Keratinocyte (primary cell): ENCODE data around the gene CD109. TPM values are rescaled to one million over a fixed set of nuclear protein-coding genes. Genes with fewer than 3 reads are reported as not detected.

ENCODE experiments used
- DNase-seq: peaks from one replicate; pipeline ENCODE4 v3.0.0-alpha.2; 2011; ENCODE audit warnings: low read depth, missing footprints, low spot score
- FAIRE-seq: peaks from 2 replicates; lab custom pipeline; 2011; peaks lifted over from hg19 to GRCh38; lab: Jason Lieb, UNC
- H2AFZ ChIP-seq: 2 replicates; pipeline ENCODE4 v1.6.0; 2012; ENCODE audit warnings: low read length, control low read depth, inconsistent platforms; ENCODE audit not compliant: control insufficient read depth
- H3K27ac ChIP-seq: 2 replicates; pipeline ENCODE4 v1.5.1; 2011; ENCODE audit warnings: low read length; ENCODE audit not compliant: control insufficient read depth, insufficient read depth
- H3K27me3 ChIP-seq: 3 replicates; pipeline ENCODE4 v1.6.0; 2011; ENCODE audit warnings: low read length; ENCODE audit not compliant: control insufficient read depth, insufficient read depth; ENCODE audit errors: extremely low read depth
- H3K36me3 ChIP-seq, 2 experiments: 2 replicates in 1 of 2; 3 replicates in 1 of 2; pipeline ENCODE4 v1.5.1; 2011; ENCODE audit warnings: low read length in 2 of 2, mild to moderate bottlenecking in 1 of 2; ENCODE audit not compliant: control insufficient read depth in 2 of 2, insufficient read depth in 2 of 2; ENCODE audit errors: extremely low read depth in 1 of 2
- H3K4me1 ChIP-seq: 3 replicates; pipeline ENCODE4 v1.5.1; 2011; ENCODE audit warnings: low read length; ENCODE audit not compliant: control insufficient read depth, insufficient read depth; ENCODE audit errors: extremely low read depth
- H3K4me2 ChIP-seq: 3 replicates; pipeline ENCODE4 v1.6.0; 2011; ENCODE audit warnings: low read depth, low read length; ENCODE audit not compliant: control insufficient read depth, insufficient read depth; ENCODE audit errors: extremely low read depth
- H3K4me3 ChIP-seq, 3 experiments: fragments of 200-600 bp in 1 of 3; sonication (generic) in 1 of 3; 2 replicates in 2 of 3; 3 replicates in 1 of 3; pipeline ENCODE4 v1.5.1; 2011 to 2016; ENCODE audit warnings: low read length in 3 of 3, mild to moderate bottlenecking in 3 of 3, control low read depth in 2 of 3, inconsistent platforms in 1 of 3, low read depth in 1 of 3, mixed read lengths in 1 of 3, mixed run types in 1 of 3, moderate library complexity in 1 of 3; ENCODE audit not compliant: control insufficient read depth in 2 of 3, insufficient read depth in 2 of 3; ENCODE audit errors: extremely low read depth in 1 of 3
- H3K79me2 ChIP-seq: 2 replicates; pipeline ENCODE4 v1.6.0; 2012; ENCODE audit warnings: low read length; ENCODE audit not compliant: control insufficient read depth, insufficient read depth
- H3K9ac ChIP-seq: 3 replicates; pipeline ENCODE4 v1.6.0; 2011; ENCODE audit warnings: low read length; ENCODE audit not compliant: control insufficient read depth, insufficient read depth; ENCODE audit errors: extremely low read depth
- H3K9me1 ChIP-seq: 3 replicates; pipeline ENCODE4 v1.6.0; 2011; ENCODE audit warnings: low read length; ENCODE audit not compliant: control insufficient read depth, insufficient read depth; ENCODE audit errors: extremely low read depth
- H3K9me3 ChIP-seq: 2 replicates; pipeline ENCODE4 v1.5.1; 2012; ENCODE audit warnings: low read depth, low read length; ENCODE audit not compliant: control insufficient read depth
- H4K20me1 ChIP-seq: 3 replicates; pipeline ENCODE4 v1.6.0; 2011; ENCODE audit warnings: low read length; ENCODE audit not compliant: control insufficient read depth, insufficient read depth; ENCODE audit errors: extremely low read depth
- CTCF ChIP-seq, 3 experiments: IDR thresholded peaks in 1 of 3; conservative IDR thresholded peaks in 1 of 3; optimal IDR thresholded peaks in 1 of 3; 2 replicates in 2 of 3; 3 replicates in 1 of 3; pipeline versions ENCODE3 to v1.5.1; 2011; ENCODE audit warnings: low read length in 3 of 3, mild to moderate bottlenecking in 3 of 3, moderate library complexity in 2 of 3, control low read depth in 1 of 3, inconsistent platforms in 1 of 3; ENCODE audit not compliant: insufficient read depth in 2 of 3; ENCODE audit errors: extremely low read depth in 1 of 3
- EZH2 ChIP-seq: IDR thresholded peaks from one replicate; pipeline ENCODE4 v1.6.1; 2012; ENCODE audit warnings: inconsistent platforms, mild to moderate bottlenecking, low read length, moderate library complexity
- dilution Hi-C: fragments of 300-500 bp; cut with MboI; formaldehyde crosslinking; loops from one replicate; pipeline ENCODE4 v1.7.0; 2020; ENCODE audit warnings: low sequenced_read_pairs; ENCODE audit not compliant: extremely low pct_ligation_motif_present
- polyA plus RNA-seq, 5 experiments: library from polyadenylated mRNA; depleted of rRNA in 3 of 5; stranded (reverse) in 3 of 5; stranded (forward) in 1 of 5; unstranded in 1 of 5; fragments of >200 nt; gene quantifications; 1 replicate in 1 of 5; 2 replicates in 3 of 5; 3 replicates in 1 of 5; pipeline versions ENCODE4 v1.2.1 to v1.2.3, GENCODE V29; 2011 to 2012; ENCODE audit warnings: missing spikeins in 2 of 5, low read depth in 1 of 5, low replicate concordance in 1 of 5

The CD109 gene
- polyA plus RNA-seq, 1 donor (not counting 4 experiments of a cell fraction or from before 2014, with no cell fraction given) = 58.2 TPM

- Histone ChIP-seq H2AFZ (no peak overlapping the region), H3K36me3 (peaks cover 5 to 12% of the 10 kb centered on the region in 2 experiments), H3K27me3 (no peaks in the 10 kb centered on the region), H4K20me1 (peaks cover 2% of the 10 kb centered on the region), H3K9ac (no peak overlapping the region), H3K9me3 (no peaks in the 10 kb centered on the region), H3K27ac (no peak overlapping the region), H3K4me1 (no peaks in the 10 kb centered on the region), H3K9me1 (no peaks in the 10 kb centered on the region), H3K79me2 (no peaks in the 10 kb centered on the region), H3K4me3 (no peak overlapping the region), H3K4me2 (no peak overlapping the region)
- FAIRE-seq (no peak), DNase-seq (no peak)
- dilution Hi-C loops = no loop called here
- TF ChIP-seq EZH2 (no peak), CTCF (optimal IDR thresholded peaks at IDR 0.05 in 1 of 3, IDR thresholded peaks at IDR 0.05 in 1 of 3, conservative IDR thresholded peaks at IDR 0.05 in 1 of 3; ENCODE audit: extremely low read depth in 1 of 3, insufficient read depth in 2 of 3, low read length in 3 of 3) (no peak)
These were observed 50.8 kb downstream of the CD109 start for GRCh38 chr6:73746787-73747186.

GRCh38 chr6:73747289-73747688, 51.3 kb downstream of the CD109 start:
- Histone ChIP-seq H3K79me2 (no peaks in the 10 kb centered on the region), H3K27ac (no peak overlapping the region), H4K20me1 (peaks cover 2% of the 10 kb centered on the region), H3K9me1 (no peaks in the 10 kb centered on the region), H3K4me2 (no peak overlapping the region), H3K27me3 (no peaks in the 10 kb centered on the region), H3K9ac (no peak overlapping the region), H3K9me3 (no peaks in the 10 kb centered on the region), H3K4me1 (no peaks in the 10 kb centered on the region), H2AFZ (no peak overlapping the region), H3K36me3 (peaks cover 5 to 11% of the 10 kb centered on the region in 2 experiments), H3K4me3 (no peak overlapping the region)
- FAIRE-seq (peak; percentile 9), DNase-seq (no peak)
- dilution Hi-C loops = no loop called here
- no peak for TF ChIP-seq CTCF (optimal IDR thresholded peaks at IDR 0.05 in 1 of 3, IDR thresholded peaks at IDR 0.05 in 1 of 3, conservative IDR thresholded peaks at IDR 0.05 in 1 of 3; ENCODE audit: extremely low read depth in 1 of 3, insufficient read depth in 2 of 3, low read length in 3 of 3)
- TF ChIP-seq EZH2 = no peak
